Neural cell (in vitro differentiated cells): Measurements from ENCODE around the gene MRTFB. TPM values are rescaled to one million over a fixed set of nuclear protein-coding genes. Genes with fewer than 3 reads are reported as not detected.

Experiments
- H2AFZ ChIP-seq: fragments of 200-600, 300-800 bp; sonication (generic), shearing (Covaris generic); 2 replicates; pipeline ENCODE4 v1.6.0; 2014; ENCODE audit warnings: low read depth, mild to moderate bottlenecking, antibody characterized with exemption, low read length, moderate library complexity
- H3F3A ChIP-seq: fragments of 200-600 bp; shearing (Covaris generic); 2 replicates; pipeline ENCODE4 v1.6.1; 2016; ENCODE audit warnings: mild to moderate bottlenecking, moderate library complexity, mixed read lengths, antibody characterized with exemption, low read length; ENCODE audit not compliant: insufficient read depth, poor library complexity, severe bottlenecking
- H3K27ac ChIP-seq: fragments of 200-600, 300-800 bp; sonication (generic), shearing (Covaris generic); 2 replicates; pipeline ENCODE4 v1.5.1; 2014; ENCODE audit warnings: mild to moderate bottlenecking, low read length, moderate library complexity
- H3K27me3 ChIP-seq: fragments of 300-800, 200-600 bp; sonication (generic), shearing (Covaris generic); 2 replicates; pipeline ENCODE4 v1.6.0; 2014; ENCODE audit warnings: mild to moderate bottlenecking, low read depth, low read length, moderate library complexity; ENCODE audit not compliant: insufficient read depth
- H3K36me3 ChIP-seq: fragments of 300-800, 200-600 bp; sonication (generic), shearing (Covaris generic); 2 replicates; pipeline ENCODE4 v1.5.1; 2014; ENCODE audit warnings: mild to moderate bottlenecking, antibody characterized with exemption, low read length, moderate library complexity; ENCODE audit not compliant: insufficient read depth
- H3K4me2 ChIP-seq: fragments of 300-800, 200-600 bp; sonication (generic), shearing (Covaris generic); 2 replicates; pipeline ENCODE4 v1.6.0; 2014; ENCODE audit warnings: mild to moderate bottlenecking, low read length
- H3K4me3 ChIP-seq: fragments of 300-800, 200-600 bp; sonication (generic), shearing (Covaris generic); 2 replicates; pipeline ENCODE4 v1.5.1; 2014; ENCODE audit warnings: mild to moderate bottlenecking, low read length, moderate library complexity
- H3K79me2 ChIP-seq: fragments of 200-600 bp; shearing (Covaris generic); replicated peaks from 2 replicates; pipeline ENCODE4 v1.6.0; 2014; ENCODE audit warnings: mild to moderate bottlenecking, low read length, moderate library complexity; ENCODE audit not compliant: insufficient read depth
- H3K9ac ChIP-seq: fragments of 300-800, 200-600 bp; sonication (generic), shearing (Covaris generic); 2 replicates; pipeline ENCODE4 v1.6.1; 2016; ENCODE audit warnings: mild to moderate bottlenecking, low read length, mixed read lengths
- H3K9me2 ChIP-seq: fragments of 200-600 bp; shearing (Covaris generic); 2 replicates; pipeline ENCODE4 v1.6.1; 2016; ENCODE audit warnings: mild to moderate bottlenecking, low read length, mixed read lengths; ENCODE audit not compliant: insufficient read depth
- H3K9me3 ChIP-seq: fragments of 200-600, 300-800 bp; sonication (generic), shearing (Covaris generic); 2 replicates; pipeline ENCODE4 v1.6.1; 2016; ENCODE audit warnings: mild to moderate bottlenecking, mixed run types, low read length, moderate library complexity, mixed read lengths
- H4K20me1 ChIP-seq: fragments of 200-600 bp; shearing (Covaris generic); 2 replicates; pipeline ENCODE4 v1.6.1; 2016; ENCODE audit warnings: mild to moderate bottlenecking, mixed run types; ENCODE audit not compliant: insufficient read depth
- EP300 ChIP-seq: fragments of 450-650 bp; conservative IDR thresholded peaks from 2 replicates; pipeline ENCODE4 v1.6.1; 2014; ENCODE audit warnings: antibody characterized with exemption, mild to moderate bottlenecking, moderate library complexity; ENCODE audit not compliant: poor library complexity, severe bottlenecking
- EZH2 ChIP-seq: fragments of 200-600, 300-800 bp; shearing (Covaris generic), sonication (generic); IDR thresholded peaks from 2 replicates; pipeline ENCODE4 v1.6.1; 2014; ENCODE audit warnings: antibody characterized with exemption, low read length, borderline replicate concordance, mild to moderate bottlenecking; ENCODE audit not compliant: insufficient read depth, poor library complexity, severe bottlenecking
- MXI1 ChIP-seq: fragments of 450-650 bp; conservative IDR thresholded peaks from 2 replicates; pipeline ENCODE4 v1.6.1; 2014; ENCODE audit warnings: antibody characterized with exemption, mild to moderate bottlenecking; ENCODE audit not compliant: poor library complexity, severe bottlenecking
- POLR2AphosphoS5 ChIP-seq: IDR thresholded peaks from 2 replicates; pipeline ENCODE4 v1.6.1; 2012
- RAD21 ChIP-seq: fragments of 450-650 bp; conservative IDR thresholded peaks from 2 replicates; pipeline ENCODE4 v1.6.1; 2014; ENCODE audit warnings: antibody characterized with exemption, mild to moderate bottlenecking, moderate library complexity
- SMC3 ChIP-seq: fragments of 450-650 bp; conservative IDR thresholded peaks from 2 replicates; pipeline ENCODE4 v1.6.1; 2014; ENCODE audit warnings: antibody characterized with exemption, mild to moderate bottlenecking, moderate library complexity; ENCODE audit not compliant: poor library complexity
- TAF1 ChIP-seq: IDR thresholded peaks from 2 replicates; pipeline ENCODE4 v1.6.1; 2012; ENCODE audit warnings: low read depth
- polyA plus RNA-seq: library from polyadenylated mRNA; depleted of rRNA; stranded (reverse); fragments of >200 nt; gene quantifications from 2 replicates; pipeline ENCODE4 v1.2.3, GENCODE V29; 2014
- TF ChIP-seq, protein P1 (sequence below): fragments of 450-650 bp; IDR thresholded peaks from 2 replicates; pipeline ENCODE4 v1.5.1; 2014; ENCODE audit warnings: antibody characterized with exemption, mild to moderate bottlenecking, moderate library complexity; ENCODE audit not compliant: poor library complexity, severe bottlenecking
- TF ChIP-seq, protein P2 (sequence below): IDR thresholded peaks from 2 replicates; pipeline ENCODE4 v1.6.1; 2012; ENCODE audit warnings: borderline replicate concordance

The MRTFB gene
- polyA plus RNA-seq, 1 donor from 2014 or later = 18.6 TPM

DNA sequence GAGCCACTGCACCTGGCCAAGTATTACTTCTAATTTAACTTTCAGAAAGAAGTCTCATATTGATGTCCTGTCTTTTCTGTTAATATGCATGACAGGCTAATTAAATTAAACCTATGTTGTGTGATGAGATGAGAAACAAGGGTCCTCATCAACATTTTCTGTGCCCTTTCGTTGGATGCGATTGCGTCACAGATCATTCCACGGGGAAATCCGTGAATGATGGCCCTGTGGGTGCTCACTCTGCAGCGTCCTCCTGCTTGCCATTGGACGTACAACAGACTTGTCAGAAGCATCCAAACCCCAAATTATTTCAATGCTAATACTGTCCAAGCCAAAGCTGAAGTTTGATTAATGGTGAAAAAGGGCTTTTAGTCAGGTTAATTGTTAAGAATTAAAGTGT lies 197.0 kb downstream of the MRTFB start:
- H3K4me2 ChIP-seq = no peak overlapping the region
- H3K27me3 ChIP-seq = no peaks in the 10 kb centered on the region
- no peak overlapping the region for H3K4me3 ChIP-seq
- H2AFZ ChIP-seq = no peak overlapping the region
- no peak for TF ChIP-seq TAF1
- no peak for TF ChIP-seq MXI1
- no peak for TF ChIP-seq EZH2
- no peak for TF ChIP-seq SMC3
- no peak for TF ChIP-seq POLR2AphosphoS5
- TF ChIP-seq RAD21 = no peak
- TF ChIP-seq, protein P1, sequence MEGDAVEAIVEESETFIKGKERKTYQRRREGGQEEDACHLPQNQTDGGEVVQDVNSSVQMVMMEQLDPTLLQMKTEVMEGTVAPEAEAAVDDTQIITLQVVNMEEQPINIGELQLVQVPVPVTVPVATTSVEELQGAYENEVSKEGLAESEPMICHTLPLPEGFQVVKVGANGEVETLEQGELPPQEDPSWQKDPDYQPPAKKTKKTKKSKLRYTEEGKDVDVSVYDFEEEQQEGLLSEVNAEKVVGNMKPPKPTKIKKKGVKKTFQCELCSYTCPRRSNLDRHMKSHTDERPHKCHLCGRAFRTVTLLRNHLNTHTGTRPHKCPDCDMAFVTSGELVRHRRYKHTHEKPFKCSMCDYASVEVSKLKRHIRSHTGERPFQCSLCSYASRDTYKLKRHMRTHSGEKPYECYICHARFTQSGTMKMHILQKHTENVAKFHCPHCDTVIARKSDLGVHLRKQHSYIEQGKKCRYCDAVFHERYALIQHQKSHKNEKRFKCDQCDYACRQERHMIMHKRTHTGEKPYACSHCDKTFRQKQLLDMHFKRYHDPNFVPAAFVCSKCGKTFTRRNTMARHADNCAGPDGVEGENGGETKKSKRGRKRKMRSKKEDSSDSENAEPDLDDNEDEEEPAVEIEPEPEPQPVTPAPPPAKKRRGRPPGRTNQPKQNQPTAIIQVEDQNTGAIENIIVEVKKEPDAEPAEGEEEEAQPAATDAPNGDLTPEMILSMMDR = no peak
- no peak for TF ChIP-seq EP300
- TF ChIP-seq, protein P2, sequence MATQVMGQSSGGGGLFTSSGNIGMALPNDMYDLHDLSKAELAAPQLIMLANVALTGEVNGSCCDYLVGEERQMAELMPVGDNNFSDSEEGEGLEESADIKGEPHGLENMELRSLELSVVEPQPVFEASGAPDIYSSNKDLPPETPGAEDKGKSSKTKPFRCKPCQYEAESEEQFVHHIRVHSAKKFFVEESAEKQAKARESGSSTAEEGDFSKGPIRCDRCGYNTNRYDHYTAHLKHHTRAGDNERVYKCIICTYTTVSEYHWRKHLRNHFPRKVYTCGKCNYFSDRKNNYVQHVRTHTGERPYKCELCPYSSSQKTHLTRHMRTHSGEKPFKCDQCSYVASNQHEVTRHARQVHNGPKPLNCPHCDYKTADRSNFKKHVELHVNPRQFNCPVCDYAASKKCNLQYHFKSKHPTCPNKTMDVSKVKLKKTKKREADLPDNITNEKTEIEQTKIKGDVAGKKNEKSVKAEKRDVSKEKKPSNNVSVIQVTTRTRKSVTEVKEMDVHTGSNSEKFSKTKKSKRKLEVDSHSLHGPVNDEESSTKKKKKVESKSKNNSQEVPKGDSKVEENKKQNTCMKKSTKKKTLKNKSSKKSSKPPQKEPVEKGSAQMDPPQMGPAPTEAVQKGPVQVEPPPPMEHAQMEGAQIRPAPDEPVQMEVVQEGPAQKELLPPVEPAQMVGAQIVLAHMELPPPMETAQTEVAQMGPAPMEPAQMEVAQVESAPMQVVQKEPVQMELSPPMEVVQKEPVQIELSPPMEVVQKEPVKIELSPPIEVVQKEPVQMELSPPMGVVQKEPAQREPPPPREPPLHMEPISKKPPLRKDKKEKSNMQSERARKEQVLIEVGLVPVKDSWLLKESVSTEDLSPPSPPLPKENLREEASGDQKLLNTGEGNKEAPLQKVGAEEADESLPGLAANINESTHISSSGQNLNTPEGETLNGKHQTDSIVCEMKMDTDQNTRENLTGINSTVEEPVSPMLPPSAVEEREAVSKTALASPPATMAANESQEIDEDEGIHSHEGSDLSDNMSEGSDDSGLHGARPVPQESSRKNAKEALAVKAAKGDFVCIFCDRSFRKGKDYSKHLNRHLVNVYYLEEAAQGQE = no peak
- peaks cover 4% of the 10 kb centered on the region for H3K9me3 ChIP-seq
- H4K20me1 ChIP-seq = no peaks in the 10 kb centered on the region
- no peaks in the 10 kb centered on the region for H3F3A ChIP-seq
- peaks cover 5% of the 10 kb centered on the region for H3K36me3 ChIP-seq
- H3K79me2 ChIP-seq = no peaks in the 10 kb centered on the region
- H3K9ac ChIP-seq = no peak overlapping the region
- H3K27ac ChIP-seq = no peak overlapping the region
- no peaks in the 10 kb centered on the region for H3K9me2 ChIP-seq

DNA sequence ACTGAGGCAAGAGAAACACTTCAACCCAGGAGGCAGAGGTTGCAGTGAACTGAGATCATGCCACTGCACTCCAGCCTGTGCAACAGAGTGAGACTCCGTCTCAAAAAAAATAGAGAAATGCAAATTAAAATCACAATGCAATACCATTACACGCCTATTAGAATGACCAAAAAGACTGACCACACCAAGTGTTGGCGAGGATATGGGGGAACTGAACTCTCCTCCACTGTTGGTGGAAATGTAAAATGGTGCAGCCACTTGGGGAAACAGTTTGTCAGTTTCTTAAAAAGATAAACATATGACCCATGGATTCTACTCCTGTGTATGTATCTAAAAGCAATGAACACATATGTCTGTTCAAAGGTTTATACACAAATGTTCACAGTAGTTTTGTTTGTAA lies 204.8 kb downstream of the MRTFB start:
- TF ChIP-seq TAF1 (no peak), MXI1 (no peak), RAD21 (no peak), EP300 (no peak), POLR2AphosphoS5 (no peak), SMC3 (no peak), EZH2 (no peak)
- TF ChIP-seq, protein P2 = no peak
- Histone ChIP-seq H3K79me2 (no peaks in the 10 kb centered on the region), H3F3A (no peaks in the 10 kb centered on the region), H3K36me3 (no peaks in the 10 kb centered on the region), H3K27me3 (no peaks in the 10 kb centered on the region), H3K9me2 (no peaks in the 10 kb centered on the region), H3K4me3 (no peak overlapping the region), H3K9me3 (peaks cover 4% of the 10 kb centered on the region), H3K9ac (no peak overlapping the region), H3K27ac (no peak overlapping the region), H4K20me1 (no peaks in the 10 kb centered on the region), H2AFZ (no peak overlapping the region), H3K4me2 (no peak overlapping the region)
